Measurements from ENCODE around the gene EFNA2. TPM values are rescaled to one million over a fixed set of nuclear protein-coding genes. Genes with fewer than 3 reads are reported as not detected.
A peak's percentile ranks its signal among the peaks of the same experiment; 100 is the strongest.

Gene EFNA2
- total RNA-seq, 1 experiment from 2014 or later = not detected

DNA sequence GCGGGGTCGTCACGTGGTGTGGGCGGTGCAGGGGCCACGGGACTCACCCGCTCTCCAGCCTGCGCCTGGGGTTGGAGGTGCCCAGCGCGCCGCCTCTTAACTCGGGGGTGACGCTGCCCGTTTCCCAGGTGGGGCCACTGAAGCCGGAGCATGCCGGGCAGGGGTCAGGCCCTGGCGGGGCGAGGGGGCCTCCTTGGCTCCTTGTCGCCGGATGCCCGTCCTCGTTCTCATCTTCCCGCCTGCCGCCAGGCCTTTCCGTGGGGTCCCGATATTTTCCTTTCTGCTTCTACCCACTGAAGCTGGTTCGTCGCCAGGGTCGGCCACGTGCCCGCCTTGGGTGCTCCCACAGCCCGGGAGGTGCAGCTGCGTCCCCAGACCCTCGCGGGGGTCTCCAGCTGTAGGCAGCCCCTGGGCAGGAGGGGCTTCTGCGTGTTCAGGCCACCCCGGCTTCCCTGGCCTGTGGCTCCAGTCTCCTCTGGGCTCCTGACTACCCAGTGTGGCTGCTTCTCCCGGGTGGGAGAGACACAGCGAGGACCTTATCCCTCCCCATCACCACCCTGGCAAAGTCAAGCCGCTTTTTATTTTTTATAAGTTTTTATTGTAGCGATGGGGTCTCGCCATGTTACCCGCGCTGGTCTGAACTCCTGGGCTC is 9.6 kb upstream of the EFNA2 start:
- Histone ChIP-seq H3K9me2 (replicated peaks; ENCODE audit: low read length) (no peaks in the 10 kb centered on the region), H3K79me2 (ENCODE audit: low read length) (peaks cover 57% of the 10 kb centered on the region), H3K4me2 (ENCODE audit: low read length) (peak overlapping the region; percentile 95), H3F3A (ENCODE audit: low read length, unreplicated experiment) (no peaks in the 10 kb centered on the region), H3K9me3 (ENCODE audit: low read length) (no peaks in the 10 kb centered on the region), H3K4me3 (ENCODE audit: low read length) (peak overlapping the region; percentile 70), H3K27ac (ENCODE audit: low read length) (peak overlapping the region; percentile 95), H3K9ac (ENCODE audit: low read length) (peak overlapping the region; percentile 92), H3K27me3 (ENCODE audit: low read length) (no peaks in the 10 kb centered on the region), H4K20me1 (ENCODE audit: low read length) (no peaks in the 10 kb centered on the region), H3K36me3 (ENCODE audit: low read depth, low read length) (peaks cover 6% of the 10 kb centered on the region; the same call in 1 of the 2 replicates), H2AFZ (ENCODE audit: low read length) (peak overlapping the region; percentile 57), H3K4me1 (ENCODE audit: insufficient read depth, low read length) (peaks cover 45% of the 10 kb centered on the region)
- ChIA-PET POLR2A (ENCODE audit: unreplicated experiment) (no interaction called here), CTCF (no interaction called here)
- TSS peak; percentile 28 for BruUV-seq (replicated peaks)
- DNase-seq (no peak), ATAC-seq (no peak)
- intact Hi-C loops (cut with micrococcal nuclease) = loop anchor here (10.0 kb wide), 1 partner anchor 79 kb away; a partner anchor contains a TSS
- no peak for TF ChIP-seq EZH2phosphoT487 (IDR thresholded peaks at IDR 0.05; ENCODE audit: borderline replicate concordance, low read length)
- TF ChIP-seq, protein P1, sequence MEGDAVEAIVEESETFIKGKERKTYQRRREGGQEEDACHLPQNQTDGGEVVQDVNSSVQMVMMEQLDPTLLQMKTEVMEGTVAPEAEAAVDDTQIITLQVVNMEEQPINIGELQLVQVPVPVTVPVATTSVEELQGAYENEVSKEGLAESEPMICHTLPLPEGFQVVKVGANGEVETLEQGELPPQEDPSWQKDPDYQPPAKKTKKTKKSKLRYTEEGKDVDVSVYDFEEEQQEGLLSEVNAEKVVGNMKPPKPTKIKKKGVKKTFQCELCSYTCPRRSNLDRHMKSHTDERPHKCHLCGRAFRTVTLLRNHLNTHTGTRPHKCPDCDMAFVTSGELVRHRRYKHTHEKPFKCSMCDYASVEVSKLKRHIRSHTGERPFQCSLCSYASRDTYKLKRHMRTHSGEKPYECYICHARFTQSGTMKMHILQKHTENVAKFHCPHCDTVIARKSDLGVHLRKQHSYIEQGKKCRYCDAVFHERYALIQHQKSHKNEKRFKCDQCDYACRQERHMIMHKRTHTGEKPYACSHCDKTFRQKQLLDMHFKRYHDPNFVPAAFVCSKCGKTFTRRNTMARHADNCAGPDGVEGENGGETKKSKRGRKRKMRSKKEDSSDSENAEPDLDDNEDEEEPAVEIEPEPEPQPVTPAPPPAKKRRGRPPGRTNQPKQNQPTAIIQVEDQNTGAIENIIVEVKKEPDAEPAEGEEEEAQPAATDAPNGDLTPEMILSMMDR (conservative IDR thresholded peaks at IDR 0.05; ENCODE audit: low read depth, low read length) = no peak
- TF ChIP-seq EZH2 (IDR thresholded peaks at IDR 0.05; ENCODE audit: low read length, unreplicated experiment) = no peak

DNA sequence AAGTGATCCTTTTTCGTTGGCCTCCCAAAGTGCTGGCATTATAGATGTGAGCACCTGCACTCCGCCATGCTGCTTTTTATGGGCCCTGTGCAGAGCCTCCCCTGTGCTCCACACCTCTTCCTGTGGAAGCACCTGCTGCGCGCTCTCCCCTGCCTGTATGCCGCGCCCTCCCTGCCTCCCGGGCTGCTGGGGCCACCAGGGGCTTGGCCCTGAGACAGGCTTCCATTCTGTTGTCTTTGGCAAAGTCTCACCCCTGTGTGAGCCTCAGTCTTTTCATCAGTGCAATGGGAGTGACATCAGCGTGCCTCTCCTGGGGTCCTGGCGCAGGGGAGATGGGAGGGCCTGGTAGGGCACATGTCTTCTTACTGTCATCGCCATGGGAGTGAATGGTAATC is 9.0 kb upstream of the EFNA2 start:
- ATAC-seq (no peak), DNase-seq (no peak)
- Histone ChIP-seq H3K9ac (ENCODE audit: low read length) (peak overlapping the region; percentile 92), H3K4me2 (ENCODE audit: low read length) (peak overlapping the region; percentile 95), H2AFZ (ENCODE audit: low read length) (no peak overlapping the region), H3K4me1 (ENCODE audit: insufficient read depth, low read length) (peaks cover 40% of the 10 kb centered on the region), H4K20me1 (ENCODE audit: low read length) (no peaks in the 10 kb centered on the region), H3K9me2 (replicated peaks; ENCODE audit: low read length) (no peaks in the 10 kb centered on the region), H3K9me3 (ENCODE audit: low read length) (no peaks in the 10 kb centered on the region), H3K79me2 (ENCODE audit: low read length) (peaks cover 52% of the 10 kb centered on the region), H3K4me3 (ENCODE audit: low read length) (peak overlapping the region; percentile 70), H3K27me3 (ENCODE audit: low read length) (no peaks in the 10 kb centered on the region), H3F3A (ENCODE audit: low read length, unreplicated experiment) (no peaks in the 10 kb centered on the region), H3K27ac (ENCODE audit: low read length) (peak overlapping the region; percentile 95), H3K36me3 (ENCODE audit: low read depth, low read length) (peaks cover 6% of the 10 kb centered on the region; the same call in 1 of the 2 replicates)
- ChIA-PET CTCF (interaction anchor here (0.7 kb wide), 1 partner anchor 105 kb away, joined by 4 read pairs; no protein-coding TSS in a partner anchor), POLR2A (ENCODE audit: unreplicated experiment) (no interaction called here)
- intact Hi-C loops (cut with micrococcal nuclease) = loop anchor here (10.0 kb wide), 1 partner anchor 78 kb away; a partner anchor contains a TSS
- BruUV-seq (replicated peaks) = no TSS peak
- no peak for TF ChIP-seq EZH2phosphoT487 (IDR thresholded peaks at IDR 0.05; ENCODE audit: borderline replicate concordance, low read length)
- TF ChIP-seq, protein P1 (conservative IDR thresholded peaks at IDR 0.05; ENCODE audit: low read depth, low read length) = no peak
- TF ChIP-seq EZH2 (IDR thresholded peaks at IDR 0.05; ENCODE audit: low read length, unreplicated experiment) = no peak

DNA sequence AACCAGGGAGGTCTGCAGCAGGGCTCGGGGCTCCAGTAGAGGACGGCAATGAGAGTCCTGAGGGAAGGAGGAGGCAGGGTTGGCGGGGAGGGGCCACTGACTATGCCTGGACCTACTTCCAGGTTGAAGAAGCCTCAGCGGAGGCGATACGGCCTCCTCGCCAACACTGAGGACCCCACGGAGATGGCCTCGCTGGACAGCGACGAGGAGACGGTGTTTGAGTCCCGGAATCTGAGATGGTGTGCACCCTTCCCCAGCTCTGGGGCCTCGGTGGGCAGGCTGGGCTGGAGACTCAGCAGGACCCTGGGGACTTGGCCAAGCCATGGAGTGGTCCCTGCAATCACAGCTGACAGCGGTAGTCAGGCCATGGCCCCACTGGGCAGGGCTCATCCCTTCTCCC is 8.6 kb upstream of the EFNA2 start:
- ChIA-PET POLR2A (ENCODE audit: unreplicated experiment) (no interaction called here), CTCF (interaction anchor here (0.7 kb wide), 1 partner anchor 104 kb away, joined by 4 read pairs; no protein-coding TSS in a partner anchor)
- H3K36me3 ChIP-seq (ENCODE audit: low read depth, low read length) = peaks cover 6% of the 10 kb centered on the region; the same call in 1 of the 2 replicates

More for the DNA sequence above, 8.6 kb upstream of the EFNA2 start:
- ATAC-seq = no peak
- Histone ChIP-seq H3K4me3 (ENCODE audit: low read length) (peak overlapping the region; percentile 70; the same call in 1 of the 2 replicates), H3K4me1 (ENCODE audit: insufficient read depth, low read length) (peaks cover 35% of the 10 kb centered on the region), H4K20me1 (ENCODE audit: low read length) (no peaks in the 10 kb centered on the region), H3K4me2 (ENCODE audit: low read length) (peak overlapping the region; percentile 95; the same call in 1 of the 2 replicates), H2AFZ (ENCODE audit: low read length) (no peak overlapping the region), H3K9me3 (ENCODE audit: low read length) (no peaks in the 10 kb centered on the region), H3K9ac (ENCODE audit: low read length) (no peak overlapping the region), H3K9me2 (replicated peaks; ENCODE audit: low read length) (no peaks in the 10 kb centered on the region), H3K27ac (ENCODE audit: low read length) (no peak overlapping the region), H3K27me3 (ENCODE audit: low read length) (no peaks in the 10 kb centered on the region), H3K79me2 (ENCODE audit: low read length) (peaks cover 48% of the 10 kb centered on the region), H3F3A (ENCODE audit: low read length, unreplicated experiment) (no peaks in the 10 kb centered on the region)
- DNase-seq = no peak
- TF ChIP-seq, protein P1 (conservative IDR thresholded peaks at IDR 0.05; ENCODE audit: low read depth, low read length) = no peak
- TF ChIP-seq EZH2phosphoT487 (IDR thresholded peaks at IDR 0.05; ENCODE audit: borderline replicate concordance, low read length) = no peak
- no peak for TF ChIP-seq EZH2 (IDR thresholded peaks at IDR 0.05; ENCODE audit: low read length, unreplicated experiment)
- intact Hi-C loops (cut with micrococcal nuclease) = loop anchor here (10.0 kb wide), 1 partner anchor 78 kb away; a partner anchor contains a TSS
- no TSS peak for BruUV-seq (replicated peaks)

Measured in PC-3 (cell line).